ENCODE results near the gene PIK3R5.

Gene PIK3R5

GRCh38 chr17:8894202-8894671 lies 71.3 kb downstream of the PIK3R5 start:
- H2AFZ ChIP-seq (ENCODE audit: low read depth), result no peak overlapping the region
- no peaks in the 10 kb centered on the region for H3K4me1 ChIP-seq (ENCODE audit: low read depth, poor library complexity, severe bottlenecking)
- no peaks in the 10 kb centered on the region for H3K27me3 ChIP-seq (ENCODE audit: insufficient read depth, low read depth)
- no peak overlapping the region for H3K9ac ChIP-seq
- H3K27ac ChIP-seq, result no peak overlapping the region
- no peak overlapping the region for H3K4me2 ChIP-seq
- H3K36me3 ChIP-seq (ENCODE audit: insufficient read depth), result no peaks in the 10 kb centered on the region
- no peak overlapping the region for H3K4me3 ChIP-seq (IDR thresholded peaks at IDR 0.05; ENCODE audit: insufficient read depth, low read depth, low read length)
- TF ChIP-seq, protein P1, sequence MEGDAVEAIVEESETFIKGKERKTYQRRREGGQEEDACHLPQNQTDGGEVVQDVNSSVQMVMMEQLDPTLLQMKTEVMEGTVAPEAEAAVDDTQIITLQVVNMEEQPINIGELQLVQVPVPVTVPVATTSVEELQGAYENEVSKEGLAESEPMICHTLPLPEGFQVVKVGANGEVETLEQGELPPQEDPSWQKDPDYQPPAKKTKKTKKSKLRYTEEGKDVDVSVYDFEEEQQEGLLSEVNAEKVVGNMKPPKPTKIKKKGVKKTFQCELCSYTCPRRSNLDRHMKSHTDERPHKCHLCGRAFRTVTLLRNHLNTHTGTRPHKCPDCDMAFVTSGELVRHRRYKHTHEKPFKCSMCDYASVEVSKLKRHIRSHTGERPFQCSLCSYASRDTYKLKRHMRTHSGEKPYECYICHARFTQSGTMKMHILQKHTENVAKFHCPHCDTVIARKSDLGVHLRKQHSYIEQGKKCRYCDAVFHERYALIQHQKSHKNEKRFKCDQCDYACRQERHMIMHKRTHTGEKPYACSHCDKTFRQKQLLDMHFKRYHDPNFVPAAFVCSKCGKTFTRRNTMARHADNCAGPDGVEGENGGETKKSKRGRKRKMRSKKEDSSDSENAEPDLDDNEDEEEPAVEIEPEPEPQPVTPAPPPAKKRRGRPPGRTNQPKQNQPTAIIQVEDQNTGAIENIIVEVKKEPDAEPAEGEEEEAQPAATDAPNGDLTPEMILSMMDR (conservative IDR thresholded peaks at IDR 0.05; ENCODE audit: low read depth, low read length), result no peak
- H3K79me2 ChIP-seq (ENCODE audit: insufficient read depth, low read depth), result no peaks in the 10 kb centered on the region
- H4K20me1 ChIP-seq (ENCODE audit: insufficient read depth), result no peaks in the 10 kb centered on the region

GRCh38 chr17:8893621-8894201 lies 71.8 kb downstream of the PIK3R5 start:
- H3K4me3 ChIP-seq (IDR thresholded peaks at IDR 0.05; ENCODE audit: insufficient read depth, low read depth, low read length), result no peak overlapping the region
- TF ChIP-seq, protein P1 (conservative IDR thresholded peaks at IDR 0.05; ENCODE audit: low read depth, low read length), result no peak
- no peaks in the 10 kb centered on the region for H3K36me3 ChIP-seq (ENCODE audit: insufficient read depth)
- no peak overlapping the region for H3K27ac ChIP-seq
- no peaks in the 10 kb centered on the region for H3K4me1 ChIP-seq (ENCODE audit: low read depth, poor library complexity, severe bottlenecking)
- no peak overlapping the region for H3K4me2 ChIP-seq
- no peaks in the 10 kb centered on the region for H3K27me3 ChIP-seq (ENCODE audit: insufficient read depth, low read depth)
- H3K9ac ChIP-seq, result no peak overlapping the region
- H4K20me1 ChIP-seq (ENCODE audit: insufficient read depth), result no peaks in the 10 kb centered on the region
- H2AFZ ChIP-seq (ENCODE audit: low read depth), result no peak overlapping the region
- H3K79me2 ChIP-seq (ENCODE audit: insufficient read depth, low read depth), result no peaks in the 10 kb centered on the region

DNA sequence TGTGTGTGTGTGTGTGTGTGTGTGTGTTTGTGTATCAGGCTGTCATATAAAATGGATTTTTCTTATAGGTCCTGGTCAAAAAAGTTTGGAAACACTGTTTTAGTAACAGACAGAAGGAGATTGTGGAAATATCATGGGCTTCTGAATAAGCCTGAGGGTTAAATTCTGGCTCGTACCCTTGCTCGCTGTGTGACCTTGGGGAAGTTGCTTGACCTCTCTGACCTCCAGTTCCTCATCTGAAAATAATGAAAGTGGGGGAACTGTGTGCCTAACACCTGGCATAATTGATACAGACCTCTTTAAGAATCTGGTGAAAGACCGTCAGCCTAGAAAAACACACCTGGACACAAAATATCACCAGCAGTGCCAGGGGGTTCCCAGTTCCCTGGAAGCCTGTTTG lies 72.4 kb downstream of the PIK3R5 start:
- no peak overlapping the region for H3K4me2 ChIP-seq

GRCh38 chr17:8892338-8892690 lies 73.2 kb downstream of the PIK3R5 start:
- Histone ChIP-seq H3K4me1 (ENCODE audit: low read depth, poor library complexity, severe bottlenecking) (no peaks in the 10 kb centered on the region), H3K27ac (no peak overlapping the region), H3K36me3 (ENCODE audit: insufficient read depth) (no peaks in the 10 kb centered on the region), H3K4me3 (IDR thresholded peaks at IDR 0.05; ENCODE audit: insufficient read depth, low read depth, low read length) (no peak overlapping the region), H4K20me1 (ENCODE audit: insufficient read depth) (no peaks in the 10 kb centered on the region), H3K4me2 (no peak overlapping the region), H3K27me3 (ENCODE audit: insufficient read depth, low read depth) (no peaks in the 10 kb centered on the region), H2AFZ (ENCODE audit: low read depth) (no peak overlapping the region), H3K9ac (no peak overlapping the region), H3K79me2 (ENCODE audit: insufficient read depth, low read depth) (no peaks in the 10 kb centered on the region)
- TF ChIP-seq, protein P1 (conservative IDR thresholded peaks at IDR 0.05; ENCODE audit: low read depth, low read length), result no peak

More for the DNA sequence above, 72.4 kb downstream of the PIK3R5 start:
- Histone ChIP-seq H3K36me3 (ENCODE audit: insufficient read depth) (no peaks in the 10 kb centered on the region), H3K4me1 (ENCODE audit: low read depth, poor library complexity, severe bottlenecking) (no peaks in the 10 kb centered on the region), H4K20me1 (ENCODE audit: insufficient read depth) (no peaks in the 10 kb centered on the region), H3K4me3 (IDR thresholded peaks at IDR 0.05; ENCODE audit: insufficient read depth, low read depth, low read length) (no peak overlapping the region), H3K79me2 (ENCODE audit: insufficient read depth, low read depth) (no peaks in the 10 kb centered on the region), H2AFZ (ENCODE audit: low read depth) (no peak overlapping the region), H3K27ac (no peak overlapping the region), H3K27me3 (ENCODE audit: insufficient read depth, low read depth) (no peaks in the 10 kb centered on the region), H3K9ac (no peak overlapping the region)
- TF ChIP-seq, protein P1 (conservative IDR thresholded peaks at IDR 0.05; ENCODE audit: low read depth, low read length), result no peak

All from KMS-11 (cell line).